Peyer's patch (tissue), 4 donors: ENCODE results near the gene SLIT2. TPM values are rescaled to one million over a fixed set of nuclear protein-coding genes. Genes with fewer than 3 reads are reported as not detected.

Experiments used
- DNase-seq, 3 donors: peaks; one replicate each; pipeline ENCODE4 v3.0.0-alpha.2; 2017 to 2019
- H3K27ac ChIP-seq, 4 donors: fragments of 200-600 bp; sonication (generic); one replicate each; pipeline ENCODE4 v1.5.1; 2016 to 2019
- H3K27me3 ChIP-seq, 2 donors: fragments of 200-600 bp; sonication (generic); one replicate each; pipeline ENCODE4 v1.5.1; 2019
- H3K36me3 ChIP-seq, 3 donors: fragments of 200-600 bp; sonication (generic); one replicate each; pipeline ENCODE4 v1.5.1; 2016 to 2019
- H3K4me1 ChIP-seq, 4 donors: fragments of 200-600 bp; sonication (generic); one replicate each; pipeline ENCODE4 v1.5.1; 2016 to 2019
- H3K4me3 ChIP-seq, 4 donors: fragments of 200-600 bp; sonication (generic); 1 replicate in 3 of 4; 2 replicates in 1 of 4; pipeline ENCODE4 v1.5.1; 2016 to 2019; ENCODE audit warnings: mild to moderate bottlenecking in 1 of 4
- H3K9me3 ChIP-seq, 4 donors: fragments of 200-600 bp; sonication (generic); one replicate each; pipeline ENCODE4 v1.5.1; 2016 to 2019; ENCODE audit warnings: mild to moderate bottlenecking in 1 of 4
- POLR2A ChIP-seq, 2 donors: fragments of 450-650 bp; IDR thresholded peaks; one replicate each; pipeline ENCODE4 v1.5.1; 2017; ENCODE audit warnings: antibody characterized with exemption in 2 of 2, mild to moderate bottlenecking in 2 of 2, moderate library complexity in 2 of 2
- total RNA-seq, 4 donors: library from RNA; depleted of rRNA; stranded (reverse); fragments of >200 nt; gene quantifications; one replicate each; pipeline ENCODE4 v1.1.0, GENCODE V29; 2016
- TF ChIP-seq, protein P1 (sequence below), 6 experiments: fragments of 450-650 bp in 4 of 6; fragments of 200-600 bp in 2 of 6; sonication (generic) in 1 of 6; IDR thresholded peaks; one replicate each; pipeline ENCODE4 v1.5.1; 2017 to 2019; ENCODE audit warnings: antibody characterized with exemption in 6 of 6, mild to moderate bottlenecking in 3 of 6, moderate library complexity in 1 of 6

SLIT2 gene
- total RNA-seq, 4 donors from 2014 or later, result 3.3 to 11.6 (median 5.5) TPM

DNA sequence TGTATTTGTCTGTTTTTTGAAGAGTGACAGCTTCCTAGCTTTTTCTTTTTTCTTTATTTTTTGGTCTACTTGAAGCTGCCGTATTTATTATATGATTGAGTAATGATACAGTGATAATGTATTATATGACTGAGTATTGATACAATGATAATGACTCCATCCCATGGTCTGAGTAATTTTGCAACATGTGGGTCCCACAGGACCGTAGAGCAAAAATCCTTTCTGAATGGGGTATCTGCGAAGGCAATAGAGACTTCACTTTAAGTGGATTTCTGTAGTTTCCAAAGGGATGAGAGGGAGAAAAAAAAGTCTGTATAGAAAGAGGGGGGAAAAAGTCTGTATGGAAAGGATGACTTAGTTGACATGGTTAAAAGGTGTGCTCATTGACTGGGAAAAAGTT is 41.0 kb downstream of the SLIT2 start:
- Histone ChIP-seq H3K36me3 (no peaks in the 10 kb centered on the region), H3K4me3 (no peak overlapping the region), H3K27ac (no peak overlapping the region), H3K9me3 (no peaks in the 10 kb centered on the region), H3K27me3 (no peaks in the 10 kb centered on the region), H3K4me1 (no peaks in the 10 kb centered on the region)
- no peak for DNase-seq
- TF ChIP-seq, protein P1, sequence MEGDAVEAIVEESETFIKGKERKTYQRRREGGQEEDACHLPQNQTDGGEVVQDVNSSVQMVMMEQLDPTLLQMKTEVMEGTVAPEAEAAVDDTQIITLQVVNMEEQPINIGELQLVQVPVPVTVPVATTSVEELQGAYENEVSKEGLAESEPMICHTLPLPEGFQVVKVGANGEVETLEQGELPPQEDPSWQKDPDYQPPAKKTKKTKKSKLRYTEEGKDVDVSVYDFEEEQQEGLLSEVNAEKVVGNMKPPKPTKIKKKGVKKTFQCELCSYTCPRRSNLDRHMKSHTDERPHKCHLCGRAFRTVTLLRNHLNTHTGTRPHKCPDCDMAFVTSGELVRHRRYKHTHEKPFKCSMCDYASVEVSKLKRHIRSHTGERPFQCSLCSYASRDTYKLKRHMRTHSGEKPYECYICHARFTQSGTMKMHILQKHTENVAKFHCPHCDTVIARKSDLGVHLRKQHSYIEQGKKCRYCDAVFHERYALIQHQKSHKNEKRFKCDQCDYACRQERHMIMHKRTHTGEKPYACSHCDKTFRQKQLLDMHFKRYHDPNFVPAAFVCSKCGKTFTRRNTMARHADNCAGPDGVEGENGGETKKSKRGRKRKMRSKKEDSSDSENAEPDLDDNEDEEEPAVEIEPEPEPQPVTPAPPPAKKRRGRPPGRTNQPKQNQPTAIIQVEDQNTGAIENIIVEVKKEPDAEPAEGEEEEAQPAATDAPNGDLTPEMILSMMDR (IDR thresholded peaks at IDR 0.05), result no peak
- no peak for TF ChIP-seq POLR2A (IDR thresholded peaks at IDR 0.05)

DNA sequence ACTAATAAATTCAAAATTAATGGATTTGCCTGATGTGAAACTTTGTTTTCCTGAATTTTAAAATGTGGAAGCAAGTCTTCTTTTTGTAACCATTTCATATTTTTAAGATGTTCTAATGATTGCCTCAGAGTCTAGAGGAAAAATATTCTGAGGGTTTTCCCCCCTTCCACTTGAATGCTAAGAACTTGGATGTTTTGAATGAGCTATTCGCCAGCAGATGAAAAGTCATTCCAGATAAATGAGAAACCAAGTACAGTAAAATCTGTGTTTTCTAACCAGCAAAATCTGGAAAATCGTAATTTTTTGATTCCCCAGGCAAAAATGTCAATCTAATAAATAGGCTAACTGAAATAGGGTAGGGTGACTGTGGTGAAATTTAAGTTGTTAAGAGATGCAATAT is 45.6 kb downstream of the SLIT2 start:
- no peak overlapping the region for H3K4me3 ChIP-seq
- no peak for TF ChIP-seq POLR2A (IDR thresholded peaks at IDR 0.05)
- TF ChIP-seq, protein P1 (IDR thresholded peaks at IDR 0.05), result no peak
- no peak overlapping the region for H3K27ac ChIP-seq
- H3K27me3 ChIP-seq, result no peaks in the 10 kb centered on the region
- DNase-seq, result no peak
- no peaks in the 10 kb centered on the region for H3K36me3 ChIP-seq
- H3K4me1 ChIP-seq, result no peaks in the 10 kb centered on the region
- H3K9me3 ChIP-seq, result no peaks in the 10 kb centered on the region

DNA sequence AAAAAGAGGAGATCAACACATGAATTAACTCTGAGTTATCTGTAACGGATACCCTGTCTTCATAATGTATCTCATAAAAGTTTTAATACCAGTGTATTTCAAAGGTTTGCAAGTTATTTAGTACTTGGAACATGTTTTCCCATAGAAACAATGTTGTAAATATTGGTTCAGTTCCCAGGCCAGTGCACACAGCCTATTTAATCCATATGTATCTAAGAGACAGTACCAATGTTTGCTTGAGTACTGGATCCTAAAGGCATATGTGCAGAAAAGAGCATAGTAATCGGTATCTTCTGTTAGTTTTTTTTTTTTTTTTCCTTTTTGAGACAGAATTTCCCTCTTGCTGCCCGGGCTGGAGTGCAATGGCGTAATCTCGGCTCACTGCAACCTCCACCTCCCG is 46.1 kb downstream of the SLIT2 start:
- TF ChIP-seq, protein P1 (IDR thresholded peaks at IDR 0.05), result no peak
- no peak for TF ChIP-seq POLR2A (IDR thresholded peaks at IDR 0.05)
- no peak for DNase-seq
- Histone ChIP-seq H3K4me1 (no peaks in the 10 kb centered on the region), H3K27me3 (no peaks in the 10 kb centered on the region), H3K36me3 (no peaks in the 10 kb centered on the region), H3K4me3 (no peak overlapping the region), H3K27ac (no peak overlapping the region), H3K9me3 (no peaks in the 10 kb centered on the region)

DNA sequence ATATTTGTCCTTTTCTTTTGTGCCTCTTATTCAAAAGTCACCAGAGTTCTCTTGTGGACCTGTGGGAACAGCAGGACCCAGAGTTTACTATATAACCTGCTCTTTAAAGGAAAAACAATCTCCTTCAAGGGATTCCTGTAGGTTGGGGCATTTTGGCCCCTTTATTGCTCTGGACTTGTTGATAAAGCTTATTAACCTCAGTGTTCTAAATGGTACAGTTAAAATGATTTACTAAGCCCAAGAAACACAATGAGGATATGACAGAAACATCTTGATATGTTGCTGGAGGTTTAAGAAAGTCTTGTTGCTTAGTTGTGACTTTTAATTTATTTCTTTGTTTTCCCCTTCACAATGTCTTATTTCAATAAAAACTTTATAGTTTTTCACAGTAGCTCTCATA is 46.8 kb downstream of the SLIT2 start:
- no peak overlapping the region for H3K27ac ChIP-seq
- H3K4me1 ChIP-seq, result no peaks in the 10 kb centered on the region
- no peak for DNase-seq
- no peaks in the 10 kb centered on the region for H3K27me3 ChIP-seq
- no peak for TF ChIP-seq POLR2A (IDR thresholded peaks at IDR 0.05)
- H3K4me3 ChIP-seq, result no peak overlapping the region
- H3K36me3 ChIP-seq, result no peaks in the 10 kb centered on the region
- no peaks in the 10 kb centered on the region for H3K9me3 ChIP-seq

DNA sequence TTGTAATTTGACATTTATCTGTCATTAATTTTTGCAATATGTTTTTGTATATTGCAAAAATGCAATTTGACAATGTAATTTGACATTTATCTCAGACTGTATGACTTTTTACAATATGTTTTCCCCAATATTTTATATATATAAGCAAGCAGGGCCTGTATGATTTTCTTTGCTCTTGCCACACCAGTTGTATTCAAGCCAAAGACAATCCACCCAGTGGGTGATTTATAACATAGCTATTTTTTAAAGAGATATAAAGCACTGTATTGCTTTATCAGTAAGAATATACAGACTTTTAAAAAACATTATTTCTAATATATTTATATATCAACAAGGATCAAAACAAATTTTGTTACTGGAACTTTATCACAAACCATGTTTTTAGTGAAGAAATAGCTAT is 47.3 kb downstream of the SLIT2 start:
- Histone ChIP-seq H3K4me3 (no peak overlapping the region), H3K9me3 (no peaks in the 10 kb centered on the region), H3K27ac (no peak overlapping the region), H3K36me3 (no peaks in the 10 kb centered on the region), H3K4me1 (no peaks in the 10 kb centered on the region), H3K27me3 (no peaks in the 10 kb centered on the region)
- no peak for DNase-seq
- TF ChIP-seq POLR2A (IDR thresholded peaks at IDR 0.05), result no peak
- TF ChIP-seq, protein P1 (IDR thresholded peaks at IDR 0.05), result no peak

DNA sequence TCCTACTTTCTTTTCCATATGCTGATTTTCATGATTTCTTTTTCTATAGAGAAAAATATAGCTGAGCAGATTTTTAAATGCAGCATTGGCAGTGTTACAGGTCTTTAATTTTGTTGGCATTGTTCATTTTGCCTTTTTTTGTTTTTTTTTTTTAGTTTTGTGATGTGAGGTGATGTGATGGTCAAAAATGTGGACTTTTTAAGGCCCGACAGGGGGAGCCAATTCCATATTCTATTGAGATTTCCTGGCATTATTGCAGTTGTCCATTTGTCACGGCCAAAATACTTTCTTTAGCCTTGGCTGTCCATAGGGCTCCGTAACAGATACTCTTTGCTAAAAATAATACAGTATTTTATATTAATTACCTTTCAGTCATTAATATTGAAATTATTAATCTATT is 47.8 kb downstream of the SLIT2 start:
- Histone ChIP-seq H3K27me3 (no peaks in the 10 kb centered on the region), H3K4me1 (no peaks in the 10 kb centered on the region), H3K9me3 (no peaks in the 10 kb centered on the region), H3K36me3 (no peaks in the 10 kb centered on the region), H3K27ac (no peak overlapping the region), H3K4me3 (no peak overlapping the region)
- TF ChIP-seq POLR2A (IDR thresholded peaks at IDR 0.05), result no peak
- TF ChIP-seq, protein P1 (IDR thresholded peaks at IDR 0.05), result no peak
- no peak for DNase-seq
